OCI-LY1 (cell line): Measurements from ENCODE around the gene DIDO1.

Source experiments
- H2AFZ ChIP-seq: fragments of 200-600 bp; sonication (generic), shearing (Covaris generic); 2 replicates; pipeline ENCODE4 v1.6.0; 2014; ENCODE audit warnings: antibody characterized with exemption, mild to moderate bottlenecking, low read length
- H3F3A ChIP-seq: fragments of 200-600 bp; sonication (generic), shearing (Covaris generic); 2 replicates; pipeline ENCODE4 v1.6.0; 2014; ENCODE audit warnings: mild to moderate bottlenecking, antibody characterized with exemption, low read length, moderate library complexity; ENCODE audit not compliant: insufficient read depth
- H3K27ac ChIP-seq: fragments of 200-600 bp; sonication (generic); 2 replicates; pipeline ENCODE4 v1.5.1; 2014; ENCODE audit warnings: low read length, mixed run types, mild to moderate bottlenecking, low read depth; ENCODE audit not compliant: poor library complexity, severe bottlenecking
- H3K27me3 ChIP-seq: fragments of 200-600 bp; sonication (generic); 2 replicates; pipeline ENCODE4 v1.6.0; 2014; ENCODE audit warnings: antibody characterized with exemption, mild to moderate bottlenecking, low read length, moderate library complexity; ENCODE audit not compliant: insufficient read depth
- H3K36me3 ChIP-seq: fragments of 200-600 bp; sonication (generic); 2 replicates; pipeline ENCODE4 v1.6.1; 2014; ENCODE audit warnings: mild to moderate bottlenecking, antibody characterized with exemption, low read length, moderate library complexity, mixed read lengths; ENCODE audit not compliant: insufficient read depth
- H3K4me1 ChIP-seq: fragments of 200-600 bp; sonication (generic); 2 replicates; pipeline ENCODE4 v1.5.1; 2014; ENCODE audit warnings: mild to moderate bottlenecking, low read length, moderate library complexity; ENCODE audit not compliant: insufficient read depth, severe bottlenecking
- H3K4me2 ChIP-seq: fragments of 200-600 bp; sonication (generic), shearing (Covaris generic); 2 replicates; pipeline ENCODE4 v1.6.1; 2014; ENCODE audit warnings: low read length
- H3K4me3 ChIP-seq: fragments of 200-600 bp; sonication (generic); 2 replicates; pipeline ENCODE4 v1.5.1; 2014; ENCODE audit warnings: low read length, low read depth, mild to moderate bottlenecking, mixed read lengths; ENCODE audit not compliant: poor library complexity, severe bottlenecking
- H3K79me2 ChIP-seq: fragments of 200-600 bp; shearing (Covaris generic); 2 replicates; pipeline ENCODE4 v1.6.1; 2016; ENCODE audit warnings: mixed run types, low read length, mixed read lengths; ENCODE audit not compliant: insufficient read depth
- H3K9ac ChIP-seq: fragments of 200-600 bp; sonication (generic), shearing (Covaris generic); 2 replicates; pipeline ENCODE4 v1.6.1; 2014; ENCODE audit warnings: mild to moderate bottlenecking, low read length, mixed read lengths
- H3K9me2 ChIP-seq: fragments of 200-600 bp; sonication (generic), shearing (Covaris generic); 2 replicates; pipeline ENCODE4 v1.6.1; 2014; ENCODE audit warnings: low read depth, mild to moderate bottlenecking, low read length, mixed read lengths
- H3K9me3 ChIP-seq: fragments of 200-600 bp; shearing (Covaris generic); 2 replicates; pipeline ENCODE4 v1.6.1; 2014; ENCODE audit warnings: low read length, mixed read lengths
- H4K20me1 ChIP-seq: fragments of 200-600 bp; sonication (generic), shearing (Covaris generic); 2 replicates; pipeline ENCODE4 v1.6.0; 2016; ENCODE audit warnings: mild to moderate bottlenecking, low read length; ENCODE audit not compliant: insufficient read depth
- CTCF ChIP-seq: fragments of 200-600 bp; sonication (generic), shearing (Covaris generic); IDR thresholded peaks from 2 replicates; pipeline ENCODE4 v1.5.1; 2017; ENCODE audit warnings: mild to moderate bottlenecking, antibody characterized with exemption, low read length, moderate library complexity, mixed read lengths
- EZH2 ChIP-seq: fragments of 200-600 bp; sonication (generic), shearing (Covaris generic); IDR thresholded peaks from 2 replicates; pipeline ENCODE4 v1.8.0; 2017; ENCODE audit warnings: borderline replicate concordance, mixed run types, mild to moderate bottlenecking, antibody characterized with exemption, low read length, moderate library complexity, mixed read lengths

The DIDO1 gene

GRCh38 chr20:62921119-62921687, 5.1 kb downstream of the DIDO1 start:
- Histone ChIP-seq H3K4me3 (no peak overlapping the region), H4K20me1 (peaks cover 6% of the 10 kb centered on the region; the same call in 1 of the 2 replicates), H3F3A (no peaks in the 10 kb centered on the region), H3K4me1 (peaks cover 78% of the 10 kb centered on the region), H3K4me2 (no peak overlapping the region), H3K9me2 (no peaks in the 10 kb centered on the region), H2AFZ (no peak overlapping the region), H3K9me3 (no peaks in the 10 kb centered on the region), H3K79me2 (peaks cover 93% of the 10 kb centered on the region), H3K9ac (no peak overlapping the region), H3K36me3 (peaks cover 5% of the 10 kb centered on the region; the same call in 1 of the 2 replicates), H3K27ac (no peak overlapping the region), H3K27me3 (no peaks in the 10 kb centered on the region)
- no peak for TF ChIP-seq EZH2
- peak; percentile 43; the same call in 1 of the 2 replicates for TF ChIP-seq CTCF

GRCh38 chr20:62920039-62920645, 6.2 kb downstream of the DIDO1 start:
- no peak overlapping the region for H3K27ac ChIP-seq
- peak overlapping the region; percentile 18; the same call in 1 of the 2 replicates for H3K4me2 ChIP-seq
- H3K9ac ChIP-seq: no peak overlapping the region

GRCh38 chr20:62918831-62919230, 7.5 kb downstream of the DIDO1 start:
- no peak overlapping the region for H3K27ac ChIP-seq
- H3K36me3 ChIP-seq: peaks cover 3% of the 10 kb centered on the region
- no peak overlapping the region for H3K4me3 ChIP-seq
- TF ChIP-seq EZH2: no peak
- TF ChIP-seq CTCF: no peak
- peaks cover 77% of the 10 kb centered on the region for H3K4me1 ChIP-seq
- H3F3A ChIP-seq: no peaks in the 10 kb centered on the region
- H3K4me2 ChIP-seq: peak overlapping the region; percentile 18
- peaks cover 97% of the 10 kb centered on the region for H3K79me2 ChIP-seq
- H3K27me3 ChIP-seq: no peaks in the 10 kb centered on the region
- no peaks in the 10 kb centered on the region for H3K9me2 ChIP-seq
- no peak overlapping the region for H2AFZ ChIP-seq
- no peaks in the 10 kb centered on the region for H3K9me3 ChIP-seq
- H4K20me1 ChIP-seq: peaks cover 12% of the 10 kb centered on the region; the same call in 1 of the 2 replicates
- H3K9ac ChIP-seq: no peak overlapping the region

More at GRCh38 chr20:62920039-62920645, 6.2 kb downstream of the DIDO1 start:
- Histone ChIP-seq H3K36me3 (peaks cover 5% of the 10 kb centered on the region; the same call in 1 of the 2 replicates), H3K27me3 (no peaks in the 10 kb centered on the region), H2AFZ (no peak overlapping the region), H3F3A (no peaks in the 10 kb centered on the region), H3K9me3 (no peaks in the 10 kb centered on the region), H3K9me2 (no peaks in the 10 kb centered on the region), H3K4me1 (peaks cover 86% of the 10 kb centered on the region), H3K79me2 (peaks cover 97% of the 10 kb centered on the region), H4K20me1 (peaks cover 12% of the 10 kb centered on the region; the same call in 1 of the 2 replicates), H3K4me3 (no peak overlapping the region)
- TF ChIP-seq EZH2 (no peak), CTCF (no peak)
